ENCODE results near the gene S100A10. TPM values are rescaled to one million over a fixed set of nuclear protein-coding genes. Genes with fewer than 3 reads are reported as not detected.

Gene S100A10
- total RNA-seq, 2 experiments from 2014 or later: 2.6 TPM; not detected in 1

- ChIA-PET CTCF (ENCODE audit: unreplicated experiment) (no interaction called here), POLR2A (no interaction called here)
- Histone ChIP-seq H2AFZ (ENCODE audit: low read length) (no peak overlapping the region), H3K4me3 (ENCODE audit: low read depth, low read length, poor library complexity, severe bottlenecking) (no peak overlapping the region), H3K9me3 (ENCODE audit: low read length) (no peaks in the 10 kb centered on the region), H3K9me2 (ENCODE audit: insufficient read depth, low read length) (no peaks in the 10 kb centered on the region), H4K20me1 (ENCODE audit: insufficient read depth, low read length) (no peaks in the 10 kb centered on the region), H3K79me2 (ENCODE audit: insufficient read depth, low read depth, low read length) (no peaks in the 10 kb centered on the region), H3K4me1 (ENCODE audit: insufficient read depth, low read length, poor library complexity, severe bottlenecking) (no peaks in the 10 kb centered on the region), H3K27ac (ENCODE audit: low read depth, low read length, poor library complexity, severe bottlenecking) (no peak overlapping the region), H3K4me2 (ENCODE audit: low read length) (no peak overlapping the region), H3K36me3 (ENCODE audit: insufficient read depth, low read length) (no peaks in the 10 kb centered on the region)
- intact Hi-C loops (cut with micrococcal nuclease; ENCODE audit: unreplicated experiment): no loop called here
- TF ChIP-seq EZH2phosphoT487 (IDR thresholded peaks at IDR 0.05; ENCODE audit: borderline replicate concordance, low read depth, low read length): no peak
- TF ChIP-seq, protein P1, sequence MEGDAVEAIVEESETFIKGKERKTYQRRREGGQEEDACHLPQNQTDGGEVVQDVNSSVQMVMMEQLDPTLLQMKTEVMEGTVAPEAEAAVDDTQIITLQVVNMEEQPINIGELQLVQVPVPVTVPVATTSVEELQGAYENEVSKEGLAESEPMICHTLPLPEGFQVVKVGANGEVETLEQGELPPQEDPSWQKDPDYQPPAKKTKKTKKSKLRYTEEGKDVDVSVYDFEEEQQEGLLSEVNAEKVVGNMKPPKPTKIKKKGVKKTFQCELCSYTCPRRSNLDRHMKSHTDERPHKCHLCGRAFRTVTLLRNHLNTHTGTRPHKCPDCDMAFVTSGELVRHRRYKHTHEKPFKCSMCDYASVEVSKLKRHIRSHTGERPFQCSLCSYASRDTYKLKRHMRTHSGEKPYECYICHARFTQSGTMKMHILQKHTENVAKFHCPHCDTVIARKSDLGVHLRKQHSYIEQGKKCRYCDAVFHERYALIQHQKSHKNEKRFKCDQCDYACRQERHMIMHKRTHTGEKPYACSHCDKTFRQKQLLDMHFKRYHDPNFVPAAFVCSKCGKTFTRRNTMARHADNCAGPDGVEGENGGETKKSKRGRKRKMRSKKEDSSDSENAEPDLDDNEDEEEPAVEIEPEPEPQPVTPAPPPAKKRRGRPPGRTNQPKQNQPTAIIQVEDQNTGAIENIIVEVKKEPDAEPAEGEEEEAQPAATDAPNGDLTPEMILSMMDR (conservative IDR thresholded peaks at IDR 0.05; ENCODE audit: low read length): no peak
- no TSS peak for BruUV-seq (replicated peaks)
- no peak for DNase-seq (ENCODE audit: low spot score)
Measured at GRCh38 chr1:151980287-151981177, 13.1 kb downstream of the S100A10 start.

- Histone ChIP-seq H2AFZ (ENCODE audit: low read length) (no peak overlapping the region), H3K9me2 (ENCODE audit: insufficient read depth, low read length) (no peaks in the 10 kb centered on the region), H3K9me3 (ENCODE audit: low read length) (no peaks in the 10 kb centered on the region), H3K27ac (ENCODE audit: low read depth, low read length, poor library complexity, severe bottlenecking) (no peak overlapping the region), H3K4me3 (ENCODE audit: low read depth, low read length, poor library complexity, severe bottlenecking) (no peak overlapping the region), H4K20me1 (ENCODE audit: insufficient read depth, low read length) (no peaks in the 10 kb centered on the region), H3K4me2 (ENCODE audit: low read length) (no peak overlapping the region), H3K4me1 (ENCODE audit: insufficient read depth, low read length, poor library complexity, severe bottlenecking) (no peaks in the 10 kb centered on the region), H3K36me3 (ENCODE audit: insufficient read depth, low read length) (no peaks in the 10 kb centered on the region), H3K79me2 (ENCODE audit: insufficient read depth, low read depth, low read length) (no peaks in the 10 kb centered on the region)
- CTCF ChIA-PET (ENCODE audit: unreplicated experiment): no interaction called here
- intact Hi-C loops (cut with micrococcal nuclease; ENCODE audit: unreplicated experiment): no loop called here
- no TSS peak for BruUV-seq (replicated peaks)
- POLR2A ChIA-PET: interaction anchor here (0.5 kb wide), 1 partner anchor 18 kb away, joined by 5 read pairs; no protein-coding TSS in a partner anchor
- DNase-seq (ENCODE audit: low spot score): no peak
- no peak for TF ChIP-seq EZH2phosphoT487 (IDR thresholded peaks at IDR 0.05; ENCODE audit: borderline replicate concordance, low read depth, low read length)
- TF ChIP-seq, protein P1 (conservative IDR thresholded peaks at IDR 0.05; ENCODE audit: low read length): no peak
Measured at GRCh38 chr1:151978922-151979321, 14.7 kb downstream of the S100A10 start.

DNA sequence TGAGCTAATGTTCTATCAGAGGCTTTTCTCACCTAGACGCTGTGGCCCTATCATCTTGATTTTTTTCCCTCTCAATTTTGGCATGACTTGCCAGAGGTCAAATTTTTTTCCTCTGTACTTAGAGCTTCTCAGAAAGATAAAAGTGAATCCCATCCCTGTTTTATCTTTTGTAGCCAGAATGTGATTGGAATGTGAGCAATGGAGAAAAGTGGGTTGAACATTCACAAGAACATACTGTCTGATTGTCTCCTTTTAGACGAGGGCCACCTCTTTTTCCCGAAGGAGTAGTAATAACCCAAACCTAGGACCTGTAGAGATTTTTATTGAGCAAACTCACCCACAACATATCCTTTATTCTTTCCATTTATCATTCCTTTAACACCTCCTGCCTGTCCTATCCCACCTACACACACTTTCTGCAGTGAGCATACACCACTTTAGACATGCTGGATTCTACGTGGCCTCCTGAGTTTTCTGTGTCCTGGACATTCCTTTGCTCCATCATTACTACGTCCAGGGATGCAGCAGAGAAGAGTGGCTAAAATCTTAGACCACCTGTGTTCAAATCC lies 15.9 kb downstream of the S100A10 start:
- DNase-seq (ENCODE audit: low spot score): no peak
- Histone ChIP-seq H3K9me3 (ENCODE audit: low read length) (no peaks in the 10 kb centered on the region), H3K4me3 (ENCODE audit: low read depth, low read length, poor library complexity, severe bottlenecking) (no peak overlapping the region), H3K79me2 (ENCODE audit: insufficient read depth, low read depth, low read length) (no peaks in the 10 kb centered on the region), H3K36me3 (ENCODE audit: insufficient read depth, low read length) (no peaks in the 10 kb centered on the region), H4K20me1 (ENCODE audit: insufficient read depth, low read length) (no peaks in the 10 kb centered on the region), H3K27ac (ENCODE audit: low read depth, low read length, poor library complexity, severe bottlenecking) (no peak overlapping the region), H2AFZ (ENCODE audit: low read length) (no peak overlapping the region), H3K4me2 (ENCODE audit: low read length) (no peak overlapping the region), H3K9me2 (ENCODE audit: insufficient read depth, low read length) (no peaks in the 10 kb centered on the region), H3K4me1 (ENCODE audit: insufficient read depth, low read length, poor library complexity, severe bottlenecking) (no peaks in the 10 kb centered on the region)
- ChIA-PET CTCF (ENCODE audit: unreplicated experiment) (no interaction called here), POLR2A (no interaction called here)
- TF ChIP-seq, protein P1 (conservative IDR thresholded peaks at IDR 0.05; ENCODE audit: low read length): no peak
- no peak for TF ChIP-seq EZH2phosphoT487 (IDR thresholded peaks at IDR 0.05; ENCODE audit: borderline replicate concordance, low read depth, low read length)
- intact Hi-C loops (cut with micrococcal nuclease; ENCODE audit: unreplicated experiment): no loop called here
- no TSS peak for BruUV-seq (replicated peaks)

Measured in OCI-LY7 (cell line).